Keratinocyte (primary cell): ENCODE results near the gene AIFM3.

ENCODE experiments used
- CTCF ChIP-seq, 3 experiments: IDR thresholded peaks in 1 of 3; conservative IDR thresholded peaks in 1 of 3; optimal IDR thresholded peaks in 1 of 3; 2 replicates in 2 of 3; 3 replicates in 1 of 3; pipeline versions ENCODE3 to v1.5.1; 2011; ENCODE audit warnings: low read length in 3 of 3, mild to moderate bottlenecking in 3 of 3, moderate library complexity in 2 of 3, control low read depth in 1 of 3, inconsistent platforms in 1 of 3; ENCODE audit not compliant: insufficient read depth in 2 of 3; ENCODE audit errors: extremely low read depth in 1 of 3
- EZH2 ChIP-seq: IDR thresholded peaks from one replicate; pipeline ENCODE4 v1.6.1; 2012; ENCODE audit warnings: inconsistent platforms, mild to moderate bottlenecking, low read length, moderate library complexity

GRCh38 chr22:20977516-20978170 lies 10.6 kb downstream of the AIFM3 start:
- TF ChIP-seq CTCF (optimal IDR thresholded peaks at IDR 0.05 in 1 of 3, IDR thresholded peaks at IDR 0.05 in 1 of 3, conservative IDR thresholded peaks at IDR 0.05 in 1 of 3; ENCODE audit: extremely low read depth in 1 of 3, insufficient read depth in 2 of 3, low read length in 3 of 3) (no peak), EZH2 (no peak)
